PFSK-1 (cell line): ENCODE data around the gene CAPN5.

Experiments used
- POLR2AphosphoS5 ChIP-seq: IDR thresholded peaks from 2 replicates; pipeline ENCODE4 v1.6.1; 2012; ENCODE audit warnings: low read depth, mild to moderate bottlenecking, control low read depth, low read length, moderate library complexity
- TAF1 ChIP-seq: IDR thresholded peaks from 2 replicates; pipeline ENCODE4 v1.6.1; 2012; ENCODE audit warnings: low read length, control low read depth, borderline replicate concordance; ENCODE audit not compliant: insufficient read depth
- TF ChIP-seq, protein P1 (sequence below), 2 experiments: IDR thresholded peaks; 2 replicates each; pipeline versions ENCODE4 v1.6.1 to v1.8.0; 2011 to 2012; ENCODE audit warnings: low read depth in 2 of 2, low read length in 2 of 2, control low read depth in 1 of 2, inconsistent platforms in 1 of 2, mild to moderate bottlenecking in 1 of 2, moderate library complexity in 1 of 2; ENCODE audit not compliant: insufficient read depth in 1 of 2

DNA sequence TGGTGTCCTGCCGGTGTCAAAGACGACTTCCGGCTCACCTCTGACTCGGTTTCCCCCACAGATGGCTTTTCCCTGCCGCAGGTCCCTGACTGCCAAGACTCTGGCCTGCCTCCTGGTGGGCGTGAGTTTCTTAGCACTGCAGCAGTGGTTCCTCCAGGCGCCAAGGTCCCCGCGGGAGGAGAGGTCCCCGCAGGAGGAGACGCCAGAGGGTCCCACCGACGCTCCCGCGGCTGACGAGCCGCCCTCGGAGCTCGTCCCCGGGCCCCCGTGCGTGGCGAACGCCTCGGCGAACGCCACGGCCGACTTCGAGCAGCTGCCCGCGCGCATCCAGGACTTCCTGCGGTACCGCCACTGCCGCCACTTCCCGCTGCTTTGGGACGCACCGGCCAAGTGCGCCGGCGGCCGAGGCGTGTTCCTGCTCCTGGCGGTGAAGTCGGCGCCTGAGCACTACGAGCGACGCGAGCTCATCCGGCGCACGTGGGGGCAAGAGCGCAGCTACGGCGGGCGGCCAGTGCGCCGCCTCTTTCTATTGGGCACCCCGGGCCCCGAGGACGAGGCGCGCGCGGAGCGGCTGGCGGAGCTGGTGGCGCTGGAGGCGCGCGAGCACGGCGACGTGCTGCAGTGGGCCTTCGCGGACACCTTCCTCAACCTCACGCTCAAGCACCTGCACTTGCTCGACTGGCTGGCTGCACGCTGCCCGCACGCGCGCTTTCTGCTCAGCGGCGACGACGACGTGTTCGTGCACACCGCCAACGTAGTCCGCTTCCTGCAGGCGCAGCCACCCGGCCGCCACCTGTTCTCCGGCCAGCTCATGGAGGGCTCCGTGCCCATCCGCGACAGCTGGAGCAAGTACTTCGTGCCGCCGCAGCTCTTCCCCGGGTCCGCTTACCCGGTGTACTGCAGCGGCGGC lies 27.0 kb upstream of the CAPN5 start:
- TF ChIP-seq, protein P1, sequence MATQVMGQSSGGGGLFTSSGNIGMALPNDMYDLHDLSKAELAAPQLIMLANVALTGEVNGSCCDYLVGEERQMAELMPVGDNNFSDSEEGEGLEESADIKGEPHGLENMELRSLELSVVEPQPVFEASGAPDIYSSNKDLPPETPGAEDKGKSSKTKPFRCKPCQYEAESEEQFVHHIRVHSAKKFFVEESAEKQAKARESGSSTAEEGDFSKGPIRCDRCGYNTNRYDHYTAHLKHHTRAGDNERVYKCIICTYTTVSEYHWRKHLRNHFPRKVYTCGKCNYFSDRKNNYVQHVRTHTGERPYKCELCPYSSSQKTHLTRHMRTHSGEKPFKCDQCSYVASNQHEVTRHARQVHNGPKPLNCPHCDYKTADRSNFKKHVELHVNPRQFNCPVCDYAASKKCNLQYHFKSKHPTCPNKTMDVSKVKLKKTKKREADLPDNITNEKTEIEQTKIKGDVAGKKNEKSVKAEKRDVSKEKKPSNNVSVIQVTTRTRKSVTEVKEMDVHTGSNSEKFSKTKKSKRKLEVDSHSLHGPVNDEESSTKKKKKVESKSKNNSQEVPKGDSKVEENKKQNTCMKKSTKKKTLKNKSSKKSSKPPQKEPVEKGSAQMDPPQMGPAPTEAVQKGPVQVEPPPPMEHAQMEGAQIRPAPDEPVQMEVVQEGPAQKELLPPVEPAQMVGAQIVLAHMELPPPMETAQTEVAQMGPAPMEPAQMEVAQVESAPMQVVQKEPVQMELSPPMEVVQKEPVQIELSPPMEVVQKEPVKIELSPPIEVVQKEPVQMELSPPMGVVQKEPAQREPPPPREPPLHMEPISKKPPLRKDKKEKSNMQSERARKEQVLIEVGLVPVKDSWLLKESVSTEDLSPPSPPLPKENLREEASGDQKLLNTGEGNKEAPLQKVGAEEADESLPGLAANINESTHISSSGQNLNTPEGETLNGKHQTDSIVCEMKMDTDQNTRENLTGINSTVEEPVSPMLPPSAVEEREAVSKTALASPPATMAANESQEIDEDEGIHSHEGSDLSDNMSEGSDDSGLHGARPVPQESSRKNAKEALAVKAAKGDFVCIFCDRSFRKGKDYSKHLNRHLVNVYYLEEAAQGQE (IDR thresholded peaks at IDR 0.05; ENCODE audit: insufficient read depth in 1 of 2, low read depth in 2 of 2, low read length in 2 of 2) = no peak
- TF ChIP-seq POLR2AphosphoS5 = no peak
- TF ChIP-seq TAF1 = no peak
